A549 treated with AZD9567 at 1 μM for 4 hours (cell line): ENCODE measurements around the gene BSDC1. TPM values are rescaled to one million over a fixed set of nuclear protein-coding genes. Genes with fewer than 3 reads are reported as not detected.

Experiments
- total RNA-seq: library from RNA; stranded (reverse); fragments of 200-300 nt; extraction: Qiagen RNA extraction; gene quantifications from 5 replicates; pipeline ENCODE4 v1.2.3, GENCODE V29; 2022; ENCODE audit not compliant: insufficient read depth

The BSDC1 gene, protein sequence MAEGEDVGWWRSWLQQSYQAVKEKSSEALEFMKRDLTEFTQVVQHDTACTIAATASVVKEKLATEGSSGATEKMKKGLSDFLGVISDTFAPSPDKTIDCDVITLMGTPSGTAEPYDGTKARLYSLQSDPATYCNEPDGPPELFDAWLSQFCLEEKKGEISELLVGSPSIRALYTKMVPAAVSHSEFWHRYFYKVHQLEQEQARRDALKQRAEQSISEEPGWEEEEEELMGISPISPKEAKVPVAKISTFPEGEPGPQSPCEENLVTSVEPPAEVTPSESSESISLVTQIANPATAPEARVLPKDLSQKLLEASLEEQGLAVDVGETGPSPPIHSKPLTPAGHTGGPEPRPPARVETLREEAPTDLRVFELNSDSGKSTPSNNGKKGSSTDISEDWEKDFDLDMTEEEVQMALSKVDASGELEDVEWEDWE
- 17.1 to 22.1 TPM (median 20.4 TPM) in 5 replicates for total RNA-seq

DNA sequence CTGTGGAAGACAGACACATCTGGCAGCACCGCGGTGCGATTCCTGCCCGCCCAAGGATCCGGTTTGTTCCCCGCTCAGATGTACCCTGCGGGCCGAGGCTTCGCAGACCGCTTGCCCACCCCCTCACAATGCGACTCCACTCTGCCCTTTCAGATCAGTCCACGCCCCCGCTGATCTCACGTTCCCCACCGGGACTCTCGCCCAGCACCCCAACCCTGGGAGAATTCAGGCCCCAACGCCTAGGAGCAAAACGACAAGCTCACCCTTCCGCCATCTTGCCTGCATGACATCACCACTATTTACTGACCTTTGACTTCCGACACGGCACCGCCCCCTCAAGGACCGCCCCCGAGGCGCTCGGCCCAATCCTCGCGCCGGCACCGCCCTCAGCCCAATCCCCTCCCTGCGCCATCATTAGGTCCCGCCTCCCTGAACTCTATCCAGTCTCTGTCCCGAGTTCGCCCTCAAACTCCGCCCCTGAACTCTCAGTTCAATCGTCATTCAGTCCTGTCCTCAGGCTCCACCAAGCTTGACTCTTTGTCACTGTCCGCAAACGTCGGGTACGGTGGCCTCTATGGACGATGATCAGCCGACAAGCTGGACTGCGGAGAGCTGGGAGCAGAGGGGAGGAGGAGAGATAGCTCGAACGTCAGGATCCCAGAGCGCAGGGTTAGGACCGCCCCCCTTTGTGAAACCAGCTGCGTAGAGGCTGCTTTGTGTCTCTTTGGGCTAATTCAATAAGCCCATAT lies at the start of gene BSDC1:
TSS of gene BSDC1 (minus strand) at position 301 of the 749 bp plus-strand sequence. CDS start at position 274, 27 bp downstream.

DNA sequence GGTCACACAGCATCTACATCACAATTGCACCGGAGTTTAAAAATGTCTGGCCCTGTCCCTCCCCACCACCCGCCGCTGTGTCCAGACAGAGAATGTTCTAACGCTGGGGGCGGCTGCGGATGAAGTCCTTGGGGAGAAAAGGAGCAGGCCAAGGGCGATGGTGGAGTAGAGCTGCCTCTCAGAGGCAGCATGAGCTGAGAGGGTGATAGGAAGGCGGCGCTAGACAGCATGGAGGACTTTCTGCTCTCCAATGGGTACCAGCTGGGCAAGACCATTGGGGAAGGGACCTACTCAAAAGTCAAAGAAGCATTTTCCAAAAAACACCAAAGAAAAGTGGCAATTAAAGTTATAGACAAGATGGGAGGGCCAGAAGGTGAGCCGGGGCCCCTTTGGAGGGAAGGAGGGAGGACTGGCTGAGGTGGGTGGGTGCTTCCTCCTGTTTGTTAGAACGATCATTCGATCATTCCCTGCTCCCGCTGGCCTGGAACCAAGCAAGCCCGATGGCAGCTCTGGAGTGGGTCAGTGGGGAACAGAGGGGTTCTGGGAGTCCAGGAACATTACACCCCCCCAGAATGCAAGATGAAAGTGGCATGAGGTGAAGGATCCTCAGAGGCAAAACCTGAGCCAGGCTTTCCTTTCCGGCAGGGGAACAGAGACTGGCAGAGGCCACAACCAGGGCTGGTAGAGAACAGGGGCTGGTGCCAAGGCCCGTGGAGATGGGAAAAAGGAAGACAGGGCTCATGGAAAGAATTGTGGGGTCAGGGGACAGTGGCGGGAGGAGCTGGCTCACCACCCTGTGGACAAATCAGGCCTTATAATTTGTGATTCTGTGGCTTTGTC lies 31.5 kb downstream of the BSDC1 start, which contains the start of the genes FAM229A and TSSK3:
TSS of gene FAM229A (minus strand) at position 12 of the 840 bp plus-strand sequence. CDS start 394 bp downstream, outside the sequence.
TSS of gene TSSK3 (plus strand) at position 66 of the 840 bp plus-strand sequence. CDS start at position 229, 163 bp downstream.

DNA sequence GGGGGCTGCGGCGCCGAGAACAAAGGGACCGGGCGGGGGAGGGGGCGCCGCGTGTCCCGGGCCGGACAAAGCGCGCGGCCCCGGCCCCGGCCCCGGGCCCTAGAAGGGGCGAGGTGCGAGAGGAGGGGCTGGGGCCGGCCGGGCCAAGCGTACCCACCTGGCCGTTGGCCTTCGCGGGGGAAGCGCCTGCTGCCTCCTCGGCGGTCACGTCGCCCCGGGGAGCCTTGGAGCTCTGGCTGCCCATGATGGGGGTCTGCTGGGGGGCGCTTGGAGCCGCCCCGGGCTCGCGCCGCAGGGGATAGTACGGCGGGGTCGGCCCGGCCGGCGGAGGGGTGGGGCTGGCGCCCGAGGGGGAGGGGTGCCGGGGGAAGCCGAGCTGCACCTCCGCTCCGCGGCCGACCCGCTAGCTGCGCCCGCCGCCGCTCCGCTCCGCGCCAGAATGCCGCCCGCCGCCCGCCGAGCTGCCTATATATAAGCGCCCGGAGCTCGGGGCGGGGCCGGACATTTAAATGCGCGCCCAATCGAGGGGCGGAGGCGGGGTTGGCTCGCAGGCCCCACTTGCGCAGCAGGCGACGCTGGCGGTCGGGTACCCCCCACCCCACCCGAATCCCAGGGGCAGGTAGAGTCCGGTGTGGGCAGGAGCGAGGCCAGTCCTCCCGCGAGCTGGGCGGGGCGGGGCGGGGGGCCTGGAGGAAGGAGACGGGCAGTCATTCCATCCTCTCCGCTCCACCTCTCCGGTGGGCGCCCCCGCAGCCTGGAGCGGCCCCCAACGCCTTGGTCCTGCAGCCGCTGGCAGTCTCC lies 58.3 kb downstream of the BSDC1 start, which contains the start of gene MARCKSL1:
TSS of gene MARCKSL1 (minus strand) at position 444 of the 801 bp plus-strand sequence. CDS start at position 244, 200 bp downstream.

Other genes starting within 250 kb of the BSDC1 start
- gene TXLNA, start 214.8 kb downstream of the BSDC1 start, total RNA-seq = 25.4 to 36.0 TPM (median 26.3 TPM) in 5 replicates
- gene CCDC28B, start 193.8 kb downstream of the BSDC1 start, total RNA-seq = 1.6 to 2.6 TPM (median 2.1 TPM) in 4 of 5 replicates, not detected in the other
- 1.00 to 2.5 TPM (median 1.7 TPM) in 5 replicates for gene IQCC, start 188.8 kb downstream of the BSDC1 start, total RNA-seq
- not detected in 5 replicates for gene DCDC2B, start 185.4 kb downstream of the BSDC1 start, total RNA-seq
- gene TMEM234, start 172.1 kb downstream of the BSDC1 start, total RNA-seq = 7.2 to 8.6 TPM (median 8.1 TPM) in 5 replicates
- 248 to 291 TPM (median 268 TPM) in 5 replicates for gene EIF3I, start 172.0 kb downstream of the BSDC1 start, total RNA-seq
- gene FAM167B, start 147.2 kb downstream of the BSDC1 start, total RNA-seq = 0.44 to 0.79 TPM (median 0.57 TPM) in 4 of 5 replicates, not detected in the other
- gene LCK, start 143.2 kb downstream of the BSDC1 start, total RNA-seq = 0.03 to 0.08 TPM (median 0.06 TPM) in 3 of 5 replicates, not detected in the others
- 52.7 to 56.4 TPM (median 54.8 TPM) in 5 replicates for gene HDAC1, start 102.4 kb downstream of the BSDC1 start, total RNA-seq
- gene MARCKSL1, start 58.2 kb downstream of the BSDC1 start, total RNA-seq = 59.8 to 69.6 TPM (median 68.4 TPM) in 5 replicates
- 0.71 to 5.3 TPM (median 4.9 TPM) in 5 replicates for gene FAM229A, start 32.0 kb downstream of the BSDC1 start, total RNA-seq
- 0.14 TPM in 1 of 5 replicates, not detected in the others for gene TSSK3, start 31.9 kb downstream of the BSDC1 start, total RNA-seq
- 0.01 TPM in 1 of 5 replicates, not detected in the others for gene ZBTB8B, start 70.6 kb upstream of the BSDC1 start, total RNA-seq
- gene ZBTB8A, start 145.0 kb upstream of the BSDC1 start, total RNA-seq = 1.5 to 4.4 TPM (median 4.0 TPM) in 5 replicates